Hepatocyte (in vitro differentiated cells): Measurements from ENCODE around the gene SRP19. TPM values are rescaled to one million over a fixed set of nuclear protein-coding genes. Genes with fewer than 3 reads are reported as not detected.
A peak's percentile ranks its signal among the peaks of the same experiment; 100 is the strongest.

Source experiments
- DNase-seq: peaks from one replicate; pipeline ENCODE4 v3.0.0-alpha.2; 2016; ENCODE audit warnings: low spot score
- H2AFZ ChIP-seq: fragments of 200-600 bp; sonication (generic); 2 replicates; pipeline ENCODE4 v1.6.0; 2016; ENCODE audit warnings: antibody characterized with exemption, mild to moderate bottlenecking
- H3K27ac ChIP-seq: fragments of 200-600 bp; sonication (generic); 2 replicates; pipeline ENCODE4 v1.5.1; 2016; ENCODE audit warnings: mild to moderate bottlenecking
- H3K27me3 ChIP-seq: fragments of 200-600 bp; sonication (generic); 2 replicates; pipeline ENCODE4 v1.6.1; 2016
- H3K36me3 ChIP-seq: fragments of 200-600 bp; sonication (generic); replicated peaks from 2 replicates; pipeline ENCODE4 v1.5.1; 2016; ENCODE audit warnings: low read depth; ENCODE audit not compliant: insufficient read depth
- H3K4me1 ChIP-seq: fragments of 200-600 bp; sonication (generic); 2 replicates; pipeline ENCODE4 v1.5.1; 2016; ENCODE audit warnings: mild to moderate bottlenecking, moderate library complexity; ENCODE audit not compliant: insufficient read depth
- H3K4me2 ChIP-seq: fragments of 200-600 bp; sonication (generic); 2 replicates; pipeline ENCODE4 v1.6.0; 2016
- H3K4me3 ChIP-seq: fragments of 200-600 bp; sonication (generic); 2 replicates; pipeline ENCODE4 v1.5.1; 2016; ENCODE audit warnings: mild to moderate bottlenecking
- H3K79me2 ChIP-seq: fragments of 200-600 bp; sonication (generic); 2 replicates; pipeline ENCODE4 v1.6.0; 2017; ENCODE audit warnings: mild to moderate bottlenecking
- H3K9me2 ChIP-seq: fragments of 200-600 bp; sonication (generic); replicated peaks from 2 replicates; pipeline ENCODE4 v1.6.0; 2017; ENCODE audit warnings: mild to moderate bottlenecking; ENCODE audit not compliant: insufficient read depth
- H3K9me3 ChIP-seq: fragments of 200-600 bp; sonication (generic); 2 replicates; pipeline ENCODE4 v1.5.1; 2016; ENCODE audit warnings: low read depth, mild to moderate bottlenecking
- H4K20me1 ChIP-seq: fragments of 200-600 bp; sonication (generic); 2 replicates; pipeline ENCODE4 v1.6.0; 2016; ENCODE audit warnings: mild to moderate bottlenecking; ENCODE audit not compliant: insufficient read depth, poor library complexity, severe bottlenecking
- EZH2 ChIP-seq: fragments of 200-600 bp; sonication (generic); IDR thresholded peaks from 2 replicates; pipeline ENCODE4 v1.6.1; 2016; ENCODE audit warnings: antibody characterized with exemption, mild to moderate bottlenecking, borderline replicate concordance
- EZH2phosphoT487 ChIP-seq: fragments of 200-600 bp; sonication (generic); IDR thresholded peaks from one replicate; pipeline ENCODE4 v1.6.1; 2018; ENCODE audit warnings: antibody characterized with exemption, mild to moderate bottlenecking, low read depth, moderate library complexity; ENCODE audit not compliant: unreplicated experiment, severe bottlenecking
- WGBS: methylation state at CpG from one replicate; pipeline ENCODE4 v1.1.6; 2016; ENCODE audit warnings: low lambda C conversion rate; ENCODE audit errors: missing lambda C conversion rate; 5-methylcytosine and 5-hydroxymethylcytosine counted together
- polyA plus RNA-seq: library from polyadenylated mRNA; unstranded; fragments of >200 nt; fragmentation: Nextera tagmentation; extraction: Ambion mirVana; gene quantifications from 2 replicates; pipeline ENCODE4 v1.2.1, GENCODE V29; 2016
- total RNA-seq: library from RNA; depleted of rRNA; stranded (reverse); fragments of >200 nt; gene quantifications from 2 replicates; pipeline ENCODE4 v1.2.3, GENCODE V29; 2014
- TF ChIP-seq, protein P1 (sequence below): fragments of 200-600 bp; sonication (generic); IDR thresholded peaks from 2 replicates; pipeline ENCODE4 v1.5.1; 2016; ENCODE audit warnings: antibody characterized with exemption, mild to moderate bottlenecking; ENCODE audit not compliant: poor library complexity

SRP19 gene
- total and polyA plus RNA-seq, 2 experiments from 2014 or later, result 151 to 152 TPM

DNA sequence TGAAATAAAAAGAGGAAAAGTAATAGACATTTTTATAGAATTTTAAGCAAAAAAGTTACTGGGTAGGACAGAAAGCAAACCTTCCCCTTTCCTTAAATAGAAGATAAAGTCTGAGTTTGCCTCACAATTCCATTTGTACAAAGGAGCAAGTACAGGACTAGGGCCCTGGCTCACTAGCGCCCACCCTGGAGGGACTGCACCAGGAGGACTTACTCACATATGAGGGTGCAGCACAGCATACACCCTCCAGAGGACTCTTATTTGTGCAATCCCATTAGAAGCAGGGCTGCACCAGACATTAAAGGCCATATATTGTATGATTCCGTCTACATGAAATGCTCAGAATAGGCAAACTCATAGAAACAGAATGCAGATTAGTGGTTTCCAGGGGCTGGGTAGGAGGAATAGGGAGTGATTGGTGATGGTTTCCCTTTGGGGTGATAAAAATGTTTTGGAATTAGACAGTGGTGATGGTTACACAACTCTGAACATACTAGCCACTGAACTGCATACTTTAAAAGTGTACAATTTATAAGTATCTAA, 56.4 kb downstream of the SRP19 start:
- Histone ChIP-seq H3K4me1 (peaks cover 15% of the 10 kb centered on the region), H3K4me2 (no peak overlapping the region), H4K20me1 (peaks cover 4% of the 10 kb centered on the region), H3K79me2 (peaks cover 63% of the 10 kb centered on the region), H3K27ac (no peak overlapping the region), H3K27me3 (no peaks in the 10 kb centered on the region), H3K9me2 (no peaks in the 10 kb centered on the region), H2AFZ (no peak overlapping the region), H3K9me3 (no peaks in the 10 kb centered on the region), H3K4me3 (no peak overlapping the region), H3K36me3 (no peaks in the 10 kb centered on the region)
- DNase-seq, result no peak
- WGBS, result 88% methylated on average over 2 of the region's 2 CpGs
- TF ChIP-seq EZH2phosphoT487, result no peak
- TF ChIP-seq, protein P1, sequence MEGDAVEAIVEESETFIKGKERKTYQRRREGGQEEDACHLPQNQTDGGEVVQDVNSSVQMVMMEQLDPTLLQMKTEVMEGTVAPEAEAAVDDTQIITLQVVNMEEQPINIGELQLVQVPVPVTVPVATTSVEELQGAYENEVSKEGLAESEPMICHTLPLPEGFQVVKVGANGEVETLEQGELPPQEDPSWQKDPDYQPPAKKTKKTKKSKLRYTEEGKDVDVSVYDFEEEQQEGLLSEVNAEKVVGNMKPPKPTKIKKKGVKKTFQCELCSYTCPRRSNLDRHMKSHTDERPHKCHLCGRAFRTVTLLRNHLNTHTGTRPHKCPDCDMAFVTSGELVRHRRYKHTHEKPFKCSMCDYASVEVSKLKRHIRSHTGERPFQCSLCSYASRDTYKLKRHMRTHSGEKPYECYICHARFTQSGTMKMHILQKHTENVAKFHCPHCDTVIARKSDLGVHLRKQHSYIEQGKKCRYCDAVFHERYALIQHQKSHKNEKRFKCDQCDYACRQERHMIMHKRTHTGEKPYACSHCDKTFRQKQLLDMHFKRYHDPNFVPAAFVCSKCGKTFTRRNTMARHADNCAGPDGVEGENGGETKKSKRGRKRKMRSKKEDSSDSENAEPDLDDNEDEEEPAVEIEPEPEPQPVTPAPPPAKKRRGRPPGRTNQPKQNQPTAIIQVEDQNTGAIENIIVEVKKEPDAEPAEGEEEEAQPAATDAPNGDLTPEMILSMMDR, result peak; percentile 9

DNA sequence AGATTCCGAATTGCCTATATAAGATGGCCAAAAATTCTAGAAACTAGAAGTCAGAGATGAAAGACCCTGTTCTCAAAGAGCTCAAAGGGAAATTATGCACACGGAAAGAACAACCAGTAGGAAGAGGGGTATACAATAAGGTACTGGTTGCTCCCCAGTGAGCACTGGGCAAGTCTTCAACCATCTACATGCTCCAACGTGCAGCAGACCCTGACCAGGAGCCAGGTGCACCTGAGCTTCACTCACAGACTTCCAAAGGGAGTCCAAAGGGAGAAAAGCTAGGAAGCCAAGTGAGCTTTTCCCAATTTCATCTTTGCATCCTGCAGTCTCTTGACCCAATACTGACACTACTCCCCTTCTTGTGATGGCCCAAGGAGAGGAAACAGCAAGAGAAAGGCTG, 57.0 kb downstream of the SRP19 start:
- 93% methylated on average over 3 of the region's 3 CpGs for WGBS
- no peak for DNase-seq
- Histone ChIP-seq H3K36me3 (no peaks in the 10 kb centered on the region), H3K9me3 (no peaks in the 10 kb centered on the region), H3K4me2 (no peak overlapping the region), H2AFZ (no peak overlapping the region), H3K4me1 (peaks cover 15% of the 10 kb centered on the region), H3K79me2 (peaks cover 57% of the 10 kb centered on the region), H3K27me3 (no peaks in the 10 kb centered on the region), H3K9me2 (no peaks in the 10 kb centered on the region), H3K27ac (no peak overlapping the region), H3K4me3 (no peak overlapping the region), H4K20me1 (peaks cover 4% of the 10 kb centered on the region)
- TF ChIP-seq EZH2, result no peak
- TF ChIP-seq EZH2phosphoT487, result no peak
- TF ChIP-seq, protein P1, result no peak

DNA sequence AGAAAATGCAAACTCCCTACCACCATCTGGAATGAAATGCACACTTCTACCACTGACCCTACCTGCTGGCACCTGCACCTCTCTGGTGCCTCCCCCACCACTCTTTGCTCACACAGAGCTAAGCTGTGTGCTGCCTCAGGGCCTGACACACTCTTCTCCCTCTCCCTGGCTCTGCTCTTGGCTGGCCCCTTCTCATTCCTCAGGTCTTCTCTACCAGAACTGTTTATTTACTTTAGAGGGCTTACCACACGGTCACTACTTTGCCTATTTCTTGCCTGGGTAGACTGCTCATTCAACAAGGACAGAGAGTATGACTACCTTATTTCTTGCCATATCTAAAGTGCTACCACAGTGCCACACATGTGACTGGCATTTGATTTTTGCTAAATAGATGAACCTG, 57.6 kb downstream of the SRP19 start:
- no peak overlapping the region for H3K4me3 ChIP-seq
- no peak for DNase-seq
- no peak overlapping the region for H3K4me2 ChIP-seq
- TF ChIP-seq EZH2, result no peak
- TF ChIP-seq, protein P1, result no peak
- TF ChIP-seq EZH2phosphoT487, result no peak
- H3K36me3 ChIP-seq, result no peaks in the 10 kb centered on the region
- no peak overlapping the region for H3K27ac ChIP-seq
- H2AFZ ChIP-seq, result no peak overlapping the region
- peaks cover 4% of the 10 kb centered on the region for H4K20me1 ChIP-seq
- WGBS, result 48% methylated on average over 1 of the region's 1 CpG
- H3K9me2 ChIP-seq, result no peaks in the 10 kb centered on the region
- H3K4me1 ChIP-seq, result peaks cover 15% of the 10 kb centered on the region
- H3K79me2 ChIP-seq, result peaks cover 52% of the 10 kb centered on the region
- no peaks in the 10 kb centered on the region for H3K27me3 ChIP-seq
- no peaks in the 10 kb centered on the region for H3K9me3 ChIP-seq

Other genes starting within 250 kb of the SRP19 start
- 48.8 and 57.0 TPM in 2 replicates for gene APC, start 123.4 kb upstream of the SRP19 start, total RNA-seq
- 9.1 and 9.3 TPM in 2 replicates for gene APC, start 123.4 kb upstream of the SRP19 start, polyA plus RNA-seq
- gene REEP5, start 60.9 kb downstream of the SRP19 start, total RNA-seq, result 57.3 and 63.6 TPM in 2 replicates
- gene REEP5, start 60.9 kb downstream of the SRP19 start, polyA plus RNA-seq, result 199 and 208 TPM in 2 replicates
- 39.2 and 41.9 TPM in 2 replicates for gene DCP2, start 115.5 kb downstream of the SRP19 start, total RNA-seq
- gene DCP2, start 115.5 kb downstream of the SRP19 start, polyA plus RNA-seq, result 8.8 and 20.5 TPM in 2 replicates